Large intestine (tissue), 1 donor: ENCODE measurements around the gene DIAPH1. TPM values are rescaled to one million over a fixed set of nuclear protein-coding genes. Genes with fewer than 3 reads are reported as not detected.

ENCODE experiments used
- polyA plus RNA-seq: library from polyadenylated mRNA; unstranded; fragments of 120-200 nt; gene quantifications from one replicate; pipeline ENCODE4 v1.2.1, GENCODE V29; 2013

DIAPH1 gene
- polyA plus RNA-seq, 1 donor: 89.4 TPM

Other genes with a start within 250 kb of the DIAPH1 start
- 0.85 TPM for gene PCDHGB3, start 248.8 kb downstream of the DIAPH1 start, polyA plus RNA-seq
- 1.9 TPM for gene PCDHGA6, start 245.1 kb downstream of the DIAPH1 start, polyA plus RNA-seq
- 0.69 TPM for gene PCDHGA7, start 236.3 kb downstream of the DIAPH1 start, polyA plus RNA-seq
- gene PCDHGB4, start 231.3 kb downstream of the DIAPH1 start, polyA plus RNA-seq: 1.4 TPM
- gene PCDHGA8, start 226.4 kb downstream of the DIAPH1 start, polyA plus RNA-seq: 0.19 TPM
- 1.8 TPM for gene PCDHGB5, start 221.1 kb downstream of the DIAPH1 start, polyA plus RNA-seq
- gene PCDHGA9, start 216.2 kb downstream of the DIAPH1 start, polyA plus RNA-seq: 1.9 TPM
- gene PCDHGB6, start 211.0 kb downstream of the DIAPH1 start, polyA plus RNA-seq: 2.9 TPM
- gene PCDHGA10, start 206.0 kb downstream of the DIAPH1 start, polyA plus RNA-seq: 2.1 TPM
- gene PCDHGB7, start 201.3 kb downstream of the DIAPH1 start, polyA plus RNA-seq: 3.6 TPM
- gene PCDHGA11, start 197.9 kb downstream of the DIAPH1 start, polyA plus RNA-seq: 1.4 TPM
- 0.81 TPM for gene PCDHGA12, start 188.5 kb downstream of the DIAPH1 start, polyA plus RNA-seq
- 30.4 TPM for gene PCDHGC3, start 143.0 kb downstream of the DIAPH1 start, polyA plus RNA-seq
- gene PCDHGC4, start 134.0 kb downstream of the DIAPH1 start, polyA plus RNA-seq: 1.7 TPM
- 0.39 TPM for gene PCDHGC5, start 129.9 kb downstream of the DIAPH1 start, polyA plus RNA-seq
- 71.5 TPM for gene HDAC3, start 17.8 kb upstream of the DIAPH1 start, polyA plus RNA-seq
- gene RELL2, start 18.0 kb upstream of the DIAPH1 start, polyA plus RNA-seq: 2.0 TPM
- 21.4 TPM for gene FCHSD1, start 32.4 kb upstream of the DIAPH1 start, polyA plus RNA-seq
- gene ARAP3, start 63.2 kb upstream of the DIAPH1 start, polyA plus RNA-seq: 17.5 TPM